T-helper 1 cell treated with Interleukin-12 subunit alpha and Interleukin-12 subunit beta and Interleukin-4 antibody, amounts not matched to agents 30 ng/mL and 1 ng/mL, for 36 hours (primary cell): ENCODE results near the gene DDX54. TPM values are rescaled to one million over a fixed set of nuclear protein-coding genes. Genes with fewer than 3 reads are reported as not detected.
"Not testable (repeated sequence)": the region's sequence is repeated elsewhere in the genome, so short reads cannot be mapped to it uniquely, and the experiment has no call there.

Source experiments
- intact Hi-C: fragments of 100-400 bp; cut with micrococcal nuclease; formaldehyde crosslinking; loops from one replicate; pipeline ENCODE4 v1.15.1; 2024
- total RNA-seq: library from RNA; stranded (reverse); gene quantifications from 2 replicates; pipeline ENCODE4 v1.2.3, GENCODE V29; 2022

DDX54 gene
- total RNA-seq, 1 donor from 2014 or later: 71.4 TPM

GRCh38 chr12:113120670-113121370 is 64.5 kb downstream of the DDX54 start:
- intact Hi-C loops: no loop called here

GRCh38 chr12:113119980-113120669 is 65.2 kb downstream of the DDX54 start:
- intact Hi-C loops: no loop called here

GRCh38 chr12:113118142-113118541 is 67.1 kb downstream of the DDX54 start:
- intact Hi-C loops: no loop called here

- intact Hi-C loops: not testable (repeated sequence)
Observed at GRCh38 chr12:113117684-113118083, 67.6 kb downstream of the DDX54 start.

DNA sequence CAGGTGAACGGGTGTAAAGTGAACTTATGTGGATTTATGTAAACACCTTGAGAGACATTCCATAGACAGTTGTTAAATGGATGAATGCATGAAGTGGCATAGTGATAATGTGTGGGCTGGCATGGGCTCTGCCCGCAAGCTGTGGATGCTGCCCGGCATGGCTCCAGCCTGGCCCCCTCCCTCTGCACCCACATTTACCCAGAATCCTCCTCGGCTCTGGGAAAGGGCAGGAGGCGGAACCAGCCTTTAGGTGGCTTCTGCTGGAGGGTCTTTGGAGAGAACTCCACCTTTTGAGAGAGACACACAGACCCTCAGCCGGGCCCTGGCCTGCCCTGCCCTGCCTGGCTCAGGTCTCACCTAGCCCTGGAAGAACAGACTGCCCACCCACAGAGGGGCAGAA is 68.4 kb downstream of the DDX54 start:
- intact Hi-C loops: no loop called here

- intact Hi-C loops: no loop called here
Observed at GRCh38 chr12:113115455-113116126, 69.7 kb downstream of the DDX54 start.

GRCh38 chr12:113114447-113115178 is 70.7 kb downstream of the DDX54 start:
- intact Hi-C loops: no loop called here

DNA sequence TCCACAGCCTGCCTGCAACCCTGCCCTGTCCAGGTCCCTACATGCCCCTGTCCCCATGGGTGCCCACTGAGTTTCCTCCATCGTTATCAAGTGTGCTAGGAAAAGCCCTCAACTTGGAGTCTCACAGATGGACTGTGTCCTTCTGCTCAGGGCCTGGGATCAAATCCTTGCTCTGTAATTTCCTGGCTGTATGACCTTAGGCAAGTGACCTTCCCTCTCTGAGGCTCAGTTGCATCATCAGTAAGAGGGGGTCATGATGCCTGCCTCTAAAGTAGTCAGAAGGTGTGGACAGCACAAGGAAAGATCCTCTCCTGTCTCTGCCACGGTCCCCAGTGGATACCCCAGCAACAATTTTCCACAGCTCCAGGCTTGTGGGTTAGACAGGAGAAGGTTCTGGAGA is 71.9 kb downstream of the DDX54 start:
- intact Hi-C loops: no loop called here

DNA sequence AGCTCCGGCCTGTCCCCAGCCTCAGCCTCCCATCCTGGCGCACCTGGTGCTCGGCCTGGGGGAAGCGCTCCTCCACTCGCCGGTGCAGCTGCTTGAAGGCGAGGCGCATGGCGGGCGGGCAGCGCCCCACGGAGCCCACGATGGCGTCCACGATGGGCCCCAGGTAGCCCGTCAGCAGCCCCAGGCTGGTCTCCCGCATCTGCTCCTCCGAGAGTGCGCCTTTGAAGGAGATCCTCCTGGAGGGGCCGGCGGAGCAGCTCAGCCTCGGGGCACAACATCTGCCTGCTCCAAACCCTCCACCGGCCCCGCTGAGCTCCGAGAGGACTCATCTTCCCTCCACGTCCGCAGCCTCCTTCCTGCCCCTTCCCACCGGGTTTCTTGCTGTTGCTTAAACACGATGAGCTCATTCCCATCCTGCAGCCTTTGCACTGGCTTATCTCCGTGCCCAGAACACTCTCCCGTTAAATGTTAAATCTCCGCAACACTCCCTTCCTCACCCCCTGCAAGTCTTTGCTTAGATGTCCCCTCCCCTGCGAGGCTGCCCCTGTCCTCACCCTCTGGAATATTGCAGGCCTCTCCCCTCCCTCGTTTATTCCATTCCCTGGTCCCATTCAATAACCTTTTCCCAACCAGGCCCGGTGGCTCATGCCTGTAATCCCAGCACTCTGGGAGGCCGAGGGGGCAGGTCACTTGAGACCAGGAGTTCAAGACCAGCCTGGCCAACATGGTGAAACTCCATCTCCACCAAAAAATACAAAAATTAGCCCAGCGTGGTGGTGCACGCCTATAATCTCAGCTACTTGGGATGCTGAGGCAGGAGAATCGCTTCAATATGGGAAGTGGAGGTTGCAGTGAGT is 73.0 kb downstream of the DDX54 start:
- intact Hi-C loops: no loop called here

- intact Hi-C loops: no loop called here
Observed at GRCh38 chr12:113111247-113111646, 74.0 kb downstream of the DDX54 start.

GRCh38 chr12:113109872-113110599 is 75.2 kb downstream of the DDX54 start:
- intact Hi-C loops: no loop called here

DNA sequence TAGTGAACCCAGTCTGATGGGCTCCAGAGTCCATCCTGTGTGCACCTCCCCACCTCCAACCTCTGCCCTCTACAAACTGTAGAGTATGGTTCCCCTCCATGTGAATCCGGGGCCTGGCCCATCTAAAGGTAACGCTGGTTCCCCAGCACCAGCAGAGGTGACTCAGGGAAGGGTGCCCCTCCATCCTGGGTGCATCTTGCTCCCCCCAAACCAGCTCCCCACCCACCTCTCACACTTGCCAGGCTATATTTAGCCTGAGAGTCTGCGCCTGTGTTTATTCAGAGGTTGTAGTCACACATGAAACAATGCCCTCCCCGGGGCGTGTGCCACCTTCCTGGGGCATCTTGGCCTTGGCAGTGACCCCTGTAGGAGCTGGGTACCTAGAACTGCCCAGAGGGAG is 75.9 kb downstream of the DDX54 start:
- intact Hi-C loops: no loop called here

DNA sequence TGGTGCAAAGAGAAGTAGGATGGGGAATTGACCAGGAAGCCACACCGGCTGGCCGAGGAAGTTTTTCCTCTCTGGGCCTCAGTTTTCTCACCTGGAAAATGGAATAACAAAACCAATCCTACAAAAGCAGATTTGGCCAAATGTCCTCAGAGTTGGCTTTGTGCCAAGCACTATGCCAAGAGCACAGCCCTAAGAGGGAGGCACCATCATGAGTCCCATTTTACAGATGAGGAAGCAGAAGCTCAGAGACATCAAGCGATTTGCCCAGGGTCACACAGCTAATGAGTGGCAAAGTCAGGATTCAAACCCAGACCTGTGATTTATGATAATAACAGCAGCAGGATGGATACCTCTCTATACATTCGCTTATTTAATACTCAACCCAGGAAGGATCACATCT is 77.0 kb downstream of the DDX54 start:
- intact Hi-C loops: no loop called here

Other genes with a start within 250 kb of the DDX54 start
- 286 and 292 TPM in 2 replicates for gene OAS3, start 247.0 kb downstream of the DDX54 start, total RNA-seq
- gene OAS2, start 207.0 kb downstream of the DDX54 start, total RNA-seq: 213 and 215 TPM in 2 replicates
- gene DTX1, start 128.7 kb downstream of the DDX54 start, total RNA-seq: 0.66 TPM in 1 of 2 replicates, not detected in the other
- 0.10 TPM in 1 of 2 replicates, not detected in the other for gene RASAL1, start 49.7 kb downstream of the DDX54 start, total RNA-seq
- gene CFAP73, start 35.8 kb downstream of the DDX54 start, total RNA-seq: 0.22 and 0.25 TPM in 2 replicates
- gene RITA1, start 243 bp upstream of the DDX54 start, total RNA-seq: 25.1 and 26.0 TPM in 2 replicates
- 51.4 and 57.5 TPM in 2 replicates for gene TPCN1, start 36.0 kb upstream of the DDX54 start, total RNA-seq
- 38.4 and 41.9 TPM in 2 replicates for gene SLC8B1, start 149.6 kb upstream of the DDX54 start, total RNA-seq
- gene PLBD2, start 173.1 kb upstream of the DDX54 start, total RNA-seq: 16.8 and 17.9 TPM in 2 replicates
- not detected in 2 replicates for gene SDS, start 218.4 kb upstream of the DDX54 start, total RNA-seq
- 1.3 and 2.4 TPM in 2 replicates for gene SDSL, start 236.9 kb upstream of the DDX54 start, total RNA-seq